ENCODE results near the gene FAM241B. TPM values are rescaled to one million over a fixed set of nuclear protein-coding genes. Genes with fewer than 3 reads are reported as not detected.

FAM241B gene
- total and polyA plus RNA-seq, 4 experiments from 2014 or later, result 9.4 to 24.9 (median 14.0) TPM

- Histone ChIP-seq H3K4me1 (ENCODE audit: insufficient read depth, low read length) (no peaks in the 10 kb centered on the region), H3K9me3 (ENCODE audit: control insufficient read depth in 1 of 2, low read length in 2 of 2) (no peaks in the 10 kb centered on the region), H3K27ac (ENCODE audit: low read depth, low read length) (no peak overlapping the region), H3K4me3 (ENCODE audit: low read length in 2 of 2) (no peak overlapping the region), H3K27me3 (ENCODE audit: insufficient read depth, low read length) (peaks cover 9% of the 10 kb centered on the region), H3K36me3 (ENCODE audit: insufficient read depth, low read length) (no peaks in the 10 kb centered on the region)
- ChIA-PET POLR2A (ENCODE audit: partially characterized antibody) (no interaction called here), CTCF (ENCODE audit: partially characterized antibody) (no interaction called here)
- Mint-ChIP-seq H3K27me3 (peaks cover 9 to 16% of the 10 kb centered on the region in 2 donors), H3K27ac (no peak overlapping the region), H3K36me3 (no peaks in the 10 kb centered on the region), H3K9me3 (peaks cover 0 to 1% (median 0%) of the 10 kb centered on the region in 8 donors), H3K4me1 (peaks cover 0 to 1% (median 0%) of the 10 kb centered on the region in 4 donors), H3K4me3 (no peak overlapping the region)
- no peak for DNase-seq
- intact Hi-C loops (cut with micrococcal nuclease), result no loop called here
Measured at GRCh38 chr10:69659241-69660038, 29.4 kb downstream of the FAM241B start.

DNA sequence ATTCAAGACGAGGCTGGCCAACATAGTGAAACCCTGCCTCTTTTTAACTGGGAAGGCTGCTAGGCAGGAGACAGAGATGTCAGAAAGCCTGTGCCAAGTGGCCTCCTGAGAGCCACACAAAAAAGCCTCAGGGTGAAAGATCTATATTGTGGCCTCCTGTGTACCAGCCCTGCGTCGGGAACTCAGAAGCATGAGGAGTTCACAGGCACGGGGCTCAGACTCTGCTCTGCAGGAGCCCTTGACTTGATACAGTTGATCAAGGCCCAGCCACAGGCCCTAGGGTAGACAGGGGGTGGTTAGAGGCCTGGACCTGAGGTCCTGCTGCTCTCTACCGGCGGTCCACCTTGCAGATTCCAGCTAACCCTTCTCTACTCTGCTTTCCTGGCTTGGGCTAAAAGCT lies 30.2 kb downstream of the FAM241B start:
- intact Hi-C loops (cut with micrococcal nuclease), result no loop called here
- H3K27me3 ChIP-seq (ENCODE audit: insufficient read depth, low read length), result peaks cover 9% of the 10 kb centered on the region
- CTCF ChIA-PET (ENCODE audit: partially characterized antibody), result no interaction called here

DNA sequence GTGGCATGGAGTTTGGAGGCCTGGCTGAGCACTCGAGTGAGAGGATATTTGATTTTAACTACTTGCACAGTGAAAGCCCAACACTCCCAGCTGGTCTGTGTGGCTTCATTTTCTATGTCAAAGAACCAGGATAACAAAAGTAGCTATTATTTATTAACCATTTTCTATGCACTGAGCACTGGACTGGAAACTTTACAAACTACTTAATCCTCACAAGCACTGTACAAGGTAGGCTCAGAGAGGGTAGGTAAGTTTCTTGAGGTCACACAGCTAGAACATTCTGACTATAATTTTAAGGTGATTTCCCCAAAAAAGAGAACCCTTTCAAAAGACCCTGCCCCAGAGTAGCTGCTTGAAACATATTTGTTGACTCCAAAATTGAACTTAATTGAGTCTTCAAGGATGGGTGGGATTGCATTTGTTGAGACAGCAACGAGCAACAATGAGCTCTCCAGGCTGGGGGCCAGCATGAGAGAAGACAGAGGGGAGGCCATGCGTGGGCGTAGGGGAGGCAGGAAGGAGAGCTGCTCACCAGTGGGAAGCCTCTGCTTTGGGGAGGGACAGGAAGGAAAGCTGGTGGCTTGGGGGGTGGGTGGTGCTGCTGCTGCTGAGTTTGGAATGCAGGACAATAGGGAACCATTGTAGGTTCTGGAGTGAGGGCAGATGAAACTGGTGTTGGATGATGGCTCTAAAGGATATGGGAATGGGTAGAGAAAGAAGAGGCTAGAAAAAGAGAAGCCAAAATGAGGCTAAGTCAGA lies 31.5 kb downstream of the FAM241B start:
- ChIA-PET POLR2A (ENCODE audit: partially characterized antibody) (no interaction called here), CTCF (ENCODE audit: partially characterized antibody) (interaction anchor here (0.6 to 0.7 kb wide), 2 partner anchors 25 to 106 kb away, joined by 3 to 4 read pairs; no protein-coding TSS in a partner anchor)
- H3K27ac ChIP-seq (ENCODE audit: low read depth, low read length), result no peak overlapping the region
- Mint-ChIP-seq H3K9me3 (peaks cover 0 to 1% (median 0%) of the 10 kb centered on the region in 8 donors), H3K4me3 (no peak overlapping the region), H3K36me3 (no peaks in the 10 kb centered on the region), H3K4me1 (peaks cover 0 to 1% (median 0%) of the 10 kb centered on the region in 4 donors), H3K27ac (no peak overlapping the region), H3K27me3 (peaks cover 13 to 18% of the 10 kb centered on the region in 2 donors)
- intact Hi-C loops (cut with micrococcal nuclease), result no loop called here
- no peaks in the 10 kb centered on the region for H3K4me1 ChIP-seq (ENCODE audit: insufficient read depth, low read length)
- peaks cover 9% of the 10 kb centered on the region for H3K27me3 ChIP-seq (ENCODE audit: insufficient read depth, low read length)
- no peak for DNase-seq
- no peaks in the 10 kb centered on the region for H3K36me3 ChIP-seq (ENCODE audit: insufficient read depth, low read length)
- H3K9me3 ChIP-seq (ENCODE audit: control insufficient read depth in 1 of 2, low read length in 2 of 2), result no peaks in the 10 kb centered on the region
- no peak overlapping the region for H3K4me3 ChIP-seq (ENCODE audit: low read length in 2 of 2)

More for the DNA sequence above, 30.2 kb downstream of the FAM241B start:
- Histone ChIP-seq H3K4me3 (ENCODE audit: low read length in 2 of 2) (no peak overlapping the region), H3K4me1 (ENCODE audit: insufficient read depth, low read length) (no peaks in the 10 kb centered on the region), H3K9me3 (ENCODE audit: control insufficient read depth in 1 of 2, low read length in 2 of 2) (no peaks in the 10 kb centered on the region), H3K36me3 (ENCODE audit: insufficient read depth, low read length) (no peaks in the 10 kb centered on the region), H3K27ac (ENCODE audit: low read depth, low read length) (no peak overlapping the region)
- Mint-ChIP-seq H3K4me3 (no peak overlapping the region), H3K4me1 (peaks cover 0 to 1% (median 0%) of the 10 kb centered on the region in 4 donors), H3K36me3 (no peaks in the 10 kb centered on the region), H3K27me3 (peaks cover 9 to 16% of the 10 kb centered on the region in 2 donors), H3K27ac (no peak overlapping the region), H3K9me3 (peaks cover 0 to 1% (median 0%) of the 10 kb centered on the region in 8 donors)
- no peak for DNase-seq
- POLR2A ChIA-PET (ENCODE audit: partially characterized antibody), result no interaction called here

DNA sequence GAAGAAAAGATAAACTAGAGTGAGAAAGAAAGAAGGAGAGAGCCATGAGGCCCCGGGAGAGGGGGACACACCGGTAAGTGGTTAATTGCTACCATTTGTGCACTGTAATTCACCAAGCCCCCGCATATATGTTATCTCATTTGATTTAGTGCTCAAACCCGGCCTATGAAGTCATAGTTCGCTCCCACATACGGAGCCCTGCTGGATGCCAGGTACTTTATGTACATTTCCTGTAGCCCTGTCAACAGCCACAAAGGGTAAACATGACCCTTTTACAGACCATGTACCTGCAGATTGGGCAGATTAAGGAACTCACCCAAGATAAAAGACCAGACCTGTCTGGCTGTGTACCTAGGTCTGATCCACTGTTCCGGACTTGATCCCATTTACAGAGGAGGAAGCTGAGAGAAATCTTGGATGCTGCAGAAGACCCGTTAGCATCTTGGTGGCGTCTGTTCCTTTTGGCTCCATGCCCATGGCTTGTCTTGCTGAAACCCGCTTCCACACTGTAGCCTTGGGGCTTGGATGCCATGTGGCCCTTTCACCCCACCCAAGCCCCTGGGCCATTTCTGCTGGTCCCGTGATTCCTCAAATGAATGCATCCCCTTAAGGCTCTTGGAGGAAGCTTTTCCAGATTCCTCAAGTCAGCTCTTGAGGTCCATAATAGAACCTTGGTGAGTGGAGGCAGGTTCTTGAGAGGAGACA lies 32.3 kb downstream of the FAM241B start:
- H3K27me3 Mint-ChIP-seq, result peaks cover 12 to 21% of the 10 kb centered on the region in 2 donors
- ChIA-PET POLR2A (ENCODE audit: partially characterized antibody) (no interaction called here), CTCF (ENCODE audit: partially characterized antibody) (interaction anchor here (0.8 kb wide), 1 partner anchor 12 kb away, joined by 3 read pairs; no protein-coding TSS in a partner anchor)
- intact Hi-C loops (cut with micrococcal nuclease), result no loop called here
- no peaks in the 10 kb centered on the region for H3K9me3 ChIP-seq (ENCODE audit: control insufficient read depth in 1 of 2, low read length in 2 of 2)
- no peak overlapping the region for H3K4me3 ChIP-seq (ENCODE audit: low read length in 2 of 2)
- H3K4me3 Mint-ChIP-seq, result no peak overlapping the region
- H3K36me3 Mint-ChIP-seq, result no peaks in the 10 kb centered on the region
- peaks cover 9% of the 10 kb centered on the region for H3K27me3 ChIP-seq (ENCODE audit: insufficient read depth, low read length)
- H3K9me3 Mint-ChIP-seq, result peaks cover 0 to 1% (median 0%) of the 10 kb centered on the region in 8 donors
- H3K4me1 ChIP-seq (ENCODE audit: insufficient read depth, low read length), result no peaks in the 10 kb centered on the region
- H3K27ac Mint-ChIP-seq, result no peak overlapping the region
- no peak overlapping the region for H3K27ac ChIP-seq (ENCODE audit: low read depth, low read length)
- no peaks in the 10 kb centered on the region for H3K36me3 ChIP-seq (ENCODE audit: insufficient read depth, low read length)
- H3K4me1 Mint-ChIP-seq, result peaks cover 0 to 1% (median 0%) of the 10 kb centered on the region in 4 donors
- DNase-seq, result no peak

DNA sequence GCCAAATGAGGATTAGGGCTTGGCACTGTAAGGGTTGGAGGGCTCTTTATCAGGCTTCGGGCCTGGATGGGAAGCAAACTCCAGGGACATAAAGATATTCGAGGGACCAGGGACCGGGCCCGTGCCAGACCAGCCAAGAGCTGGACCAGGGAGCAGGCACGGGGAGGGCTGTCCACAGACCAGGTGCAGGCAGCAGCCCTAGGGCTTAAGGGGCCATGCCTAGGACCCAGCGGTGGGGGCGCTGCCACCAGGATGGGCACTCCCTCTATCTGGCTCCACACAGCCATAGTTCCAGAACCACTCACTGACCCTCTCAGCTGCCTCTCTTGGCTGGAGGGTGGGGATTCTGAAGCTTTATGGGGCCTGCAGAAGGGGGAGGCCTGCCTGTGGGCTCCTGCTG lies 32.9 kb downstream of the FAM241B start:
- Mint-ChIP-seq H3K4me3 (no peak overlapping the region), H3K4me1 (peaks cover 0 to 1% (median 0%) of the 10 kb centered on the region in 4 donors), H3K27ac (no peak overlapping the region), H3K9me3 (peaks cover 0 to 1% (median 0%) of the 10 kb centered on the region in 8 donors), H3K27me3 (peaks cover 12 to 22% of the 10 kb centered on the region in 2 donors), H3K36me3 (no peaks in the 10 kb centered on the region)
- Histone ChIP-seq H3K9me3 (ENCODE audit: control insufficient read depth in 1 of 2, low read length in 2 of 2) (no peaks in the 10 kb centered on the region), H3K4me1 (ENCODE audit: insufficient read depth, low read length) (no peaks in the 10 kb centered on the region), H3K4me3 (ENCODE audit: low read length in 2 of 2) (no peak overlapping the region), H3K36me3 (ENCODE audit: insufficient read depth, low read length) (no peaks in the 10 kb centered on the region), H3K27ac (ENCODE audit: low read depth, low read length) (no peak overlapping the region), H3K27me3 (ENCODE audit: insufficient read depth, low read length) (peaks cover 5% of the 10 kb centered on the region)
- ChIA-PET CTCF (ENCODE audit: partially characterized antibody) (interaction anchor here (0.8 kb wide), 1 partner anchor 11 kb away, joined by 3 read pairs; no protein-coding TSS in a partner anchor), POLR2A (ENCODE audit: partially characterized antibody) (no interaction called here)
- intact Hi-C loops (cut with micrococcal nuclease), result no loop called here
- no peak for DNase-seq

GRCh38 chr10:69663369-69663947 lies 33.4 kb downstream of the FAM241B start:
- ChIA-PET CTCF (ENCODE audit: partially characterized antibody) (interaction anchor here (0.8 kb wide), 1 partner anchor 10 kb away, joined by 3 read pairs; no protein-coding TSS in a partner anchor), POLR2A (ENCODE audit: partially characterized antibody) (no interaction called here)
- Mint-ChIP-seq H3K4me3 (no peak overlapping the region), H3K4me1 (peaks cover 0 to 1% (median 0%) of the 10 kb centered on the region in 4 donors), H3K27ac (no peak overlapping the region), H3K9me3 (peaks cover 0 to 1% (median 0%) of the 10 kb centered on the region in 8 donors), H3K27me3 (peaks cover 11 to 23% of the 10 kb centered on the region in 2 donors), H3K36me3 (no peaks in the 10 kb centered on the region)
- no peak for DNase-seq
- H3K4me3 ChIP-seq (ENCODE audit: low read length in 2 of 2), result no peak overlapping the region
- no peak overlapping the region for H3K27ac ChIP-seq (ENCODE audit: low read depth, low read length)
- H3K4me1 ChIP-seq (ENCODE audit: insufficient read depth, low read length), result no peaks in the 10 kb centered on the region
- H3K27me3 ChIP-seq (ENCODE audit: insufficient read depth, low read length), result peaks cover 3% of the 10 kb centered on the region
- H3K9me3 ChIP-seq (ENCODE audit: control insufficient read depth in 1 of 2, low read length in 2 of 2), result no peaks in the 10 kb centered on the region
- H3K36me3 ChIP-seq (ENCODE audit: insufficient read depth, low read length), result no peaks in the 10 kb centered on the region
- intact Hi-C loops (cut with micrococcal nuclease), result no loop called here

All from CD4-positive, alpha-beta memory T cell (primary cell).